Measurements from ENCODE around the gene GSTT4.
"Not testable (repeated sequence)": the region's sequence is repeated elsewhere in the genome, so short reads cannot be mapped to it uniquely, and the experiment has no call there.

The GSTT4 gene

DNA sequence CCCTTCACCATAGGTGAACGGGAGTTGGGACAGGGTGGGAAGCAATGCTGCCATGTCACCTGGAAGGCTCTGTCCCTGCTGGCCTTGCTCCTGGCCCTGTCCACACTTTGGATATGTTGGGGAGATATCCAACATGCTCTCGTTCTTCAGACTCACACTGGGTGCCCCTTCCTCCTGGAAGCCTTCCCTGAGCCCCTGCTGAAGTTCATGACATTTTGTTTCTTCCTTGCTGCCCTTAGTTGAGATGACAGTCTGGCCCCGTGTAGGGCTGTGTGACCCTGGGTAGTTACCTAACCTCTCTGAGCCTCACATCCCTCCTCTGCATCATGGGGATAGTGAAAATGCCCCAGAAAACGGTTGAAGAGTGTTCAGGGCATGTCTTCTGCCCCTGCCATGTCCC lies 51.8 kb downstream of the GSTT4 start:
- DNase-seq (ENCODE audit: low read depth, low spot score): not testable (repeated sequence)

DNA sequence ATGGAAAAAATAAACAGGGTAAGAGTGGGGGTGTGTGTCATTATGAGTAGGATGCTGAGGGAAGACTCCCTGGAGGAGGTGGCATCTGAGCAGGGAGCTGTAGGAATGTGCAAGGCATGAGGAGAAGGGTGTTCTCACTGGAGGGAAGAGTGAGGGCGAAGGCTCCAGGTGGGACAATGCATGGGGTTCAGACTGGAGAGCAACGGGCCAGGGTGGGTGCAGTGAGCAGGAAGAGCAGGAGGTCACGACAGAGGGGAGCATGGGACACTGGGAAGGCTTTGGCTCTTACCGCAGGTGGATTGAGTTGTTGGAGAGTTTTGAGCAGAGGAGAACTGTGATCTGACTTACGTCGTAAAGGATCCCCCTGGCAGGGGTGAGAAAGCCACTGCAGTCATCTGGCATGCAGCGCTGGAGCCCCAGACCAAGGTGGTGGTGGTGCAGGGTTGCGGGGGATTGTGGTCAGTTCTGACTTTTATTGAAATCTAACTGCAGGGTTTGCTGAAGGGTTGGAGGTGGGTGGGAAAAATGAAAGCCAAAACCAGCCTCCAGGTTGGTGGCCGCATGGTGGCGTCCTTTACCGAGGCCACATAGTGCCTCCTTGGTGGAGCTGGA lies 52.4 kb downstream of the GSTT4 start:
- H3K4me1 ChIP-seq (ENCODE audit: insufficient read depth, insufficient read length); H3K27me3 ChIP-seq (ENCODE audit: insufficient read depth, insufficient read length); H3K9ac ChIP-seq (ENCODE audit: insufficient read length, low read depth); H3K36me3 ChIP-seq (ENCODE audit: insufficient read depth, insufficient read length, low read length); H3K4me3 ChIP-seq (ENCODE audit: insufficient read length, low read depth); H3K9me3 ChIP-seq (ENCODE audit: insufficient read depth, low read length); DNase-seq (ENCODE audit: low read depth, low spot score): not testable (repeated sequence)

More for the DNA sequence above, 51.8 kb downstream of the GSTT4 start:
- H3K4me1 ChIP-seq (ENCODE audit: insufficient read depth, insufficient read length); H3K4me3 ChIP-seq (ENCODE audit: insufficient read length, low read depth); H3K36me3 ChIP-seq (ENCODE audit: insufficient read depth, insufficient read length, low read length); H3K9ac ChIP-seq (ENCODE audit: insufficient read length, low read depth); H3K27me3 ChIP-seq (ENCODE audit: insufficient read depth, insufficient read length); H3K9me3 ChIP-seq (ENCODE audit: insufficient read depth, low read length): not testable (repeated sequence)

DNA sequence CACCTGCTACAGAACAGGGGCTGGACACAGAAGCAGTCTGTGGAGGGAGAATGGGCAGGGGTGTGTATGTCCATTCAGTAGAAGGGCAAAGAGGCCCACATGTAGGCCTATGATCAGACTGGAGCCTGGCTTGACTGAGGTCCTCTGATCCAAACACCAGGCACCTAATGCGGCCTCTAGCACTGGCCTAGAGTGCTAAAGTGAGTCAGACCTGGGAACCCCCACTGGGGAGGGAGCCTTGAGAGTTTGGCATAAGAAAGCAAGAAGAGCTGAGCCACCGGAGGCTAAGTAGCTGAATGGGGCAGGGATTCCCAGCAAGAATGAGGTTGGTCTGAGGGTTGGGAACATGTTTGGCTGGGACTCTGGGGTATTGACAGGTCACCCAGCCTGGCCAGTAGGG lies 53.9 kb downstream of the GSTT4 start:
- not testable (repeated sequence) for H3K36me3 ChIP-seq (ENCODE audit: insufficient read depth, insufficient read length, low read length); H3K27me3 ChIP-seq (ENCODE audit: insufficient read depth, insufficient read length); H3K9me3 ChIP-seq (ENCODE audit: insufficient read depth, low read length); H3K4me1 ChIP-seq (ENCODE audit: insufficient read depth, insufficient read length); H3K9ac ChIP-seq (ENCODE audit: insufficient read length, low read depth); H3K4me3 ChIP-seq (ENCODE audit: insufficient read length, low read depth)
- peak; percentile 52 for DNase-seq (ENCODE audit: low read depth, low spot score)

DNA sequence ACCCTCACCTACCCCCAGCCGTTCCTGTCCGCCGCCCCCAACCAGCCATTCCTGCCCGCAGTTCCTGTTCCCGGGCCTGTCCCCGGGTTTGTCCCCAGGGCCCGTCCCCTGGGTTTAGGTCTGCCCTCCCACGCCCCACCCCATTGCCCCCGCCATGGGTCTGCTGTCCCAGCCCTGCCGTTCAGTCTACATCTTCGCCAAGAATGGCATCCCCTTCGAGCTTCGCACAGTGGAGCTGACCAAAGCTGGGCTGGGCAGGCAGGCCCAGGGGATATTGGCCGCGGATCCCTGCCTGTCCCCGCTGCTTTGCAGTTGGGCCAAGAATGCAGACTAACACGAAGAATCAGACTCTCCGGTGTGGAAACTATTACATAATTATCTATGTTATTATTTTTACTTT lies 55.5 kb downstream of the GSTT4 start:
- not testable (repeated sequence) for DNase-seq (ENCODE audit: low read depth, low spot score); H3K27me3 ChIP-seq (ENCODE audit: insufficient read depth, insufficient read length); H3K9me3 ChIP-seq (ENCODE audit: insufficient read depth, low read length); H3K4me1 ChIP-seq (ENCODE audit: insufficient read depth, insufficient read length); H3K36me3 ChIP-seq (ENCODE audit: insufficient read depth, insufficient read length, low read length); H3K9ac ChIP-seq (ENCODE audit: insufficient read length, low read depth); H3K4me3 ChIP-seq (ENCODE audit: insufficient read length, low read depth)

Data from NT2/D1 (cell line).